ENCODE measurements around the gene SAPCD1. TPM values are rescaled to one million over a fixed set of nuclear protein-coding genes. Genes with fewer than 3 reads are reported as not detected.

The SAPCD1 gene
- total and polyA plus RNA-seq, 4 donors, result 0.59 to 2.6 (median 0.68) TPM; not detected in 1

DNA sequence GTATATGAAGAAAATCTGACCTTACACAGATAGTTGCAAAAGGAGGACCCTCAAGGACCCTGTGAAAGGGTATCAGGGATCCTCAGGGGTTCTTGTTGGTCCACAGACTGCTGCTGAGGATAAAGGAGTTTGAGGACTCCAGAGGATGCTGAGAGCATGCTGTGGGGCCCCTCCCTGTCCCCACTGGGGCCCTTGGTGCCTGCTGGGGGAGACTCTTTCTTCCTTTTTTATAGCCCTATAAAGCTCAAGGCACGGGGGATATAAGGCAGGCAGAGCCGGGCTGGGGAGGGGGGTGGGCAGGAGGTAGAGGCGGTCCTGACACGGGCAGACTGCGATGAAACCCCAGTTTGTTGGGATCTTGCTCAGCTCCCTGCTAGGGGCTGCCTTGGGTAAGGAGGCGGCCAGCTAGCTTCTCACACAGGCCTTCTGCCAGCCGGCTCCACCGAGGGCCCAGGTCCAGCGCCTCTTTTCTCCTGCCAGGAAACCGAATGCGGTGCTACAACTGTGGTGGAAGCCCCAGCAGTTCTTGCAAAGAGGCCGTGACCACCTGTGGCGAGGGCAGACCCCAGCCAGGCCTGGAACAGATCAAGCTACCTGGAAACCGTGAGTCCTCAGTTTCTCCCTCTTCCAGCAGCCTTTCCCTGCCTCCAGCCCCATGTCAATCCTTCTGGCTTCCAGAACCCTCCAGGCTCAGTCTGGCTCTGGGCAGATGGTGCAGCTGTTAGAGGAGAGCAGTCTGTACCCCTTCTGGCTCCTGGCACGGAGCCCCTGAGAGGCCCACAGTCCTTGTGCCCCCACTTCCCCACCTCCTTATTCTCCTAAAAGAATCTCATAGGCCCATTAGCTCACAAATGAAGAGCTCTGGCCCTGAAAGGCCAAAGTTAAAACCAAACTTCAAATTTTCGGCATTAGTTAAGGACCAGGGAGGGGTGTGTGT, 47.2 kb upstream of the SAPCD1 start, which contains the start of gene LY6G6D:
Gene LY6G6D, plus strand, starts transcription at position 327 of the 937 bp plus-strand sequence. Its CDS starts 8 bp downstream, at position 335.
- no peak within 1 kb of the TSS for H3K4me3 ChIP-seq (ENCODE audit: low read depth in 1 of 3, low read length in 3 of 3)
- DNase-seq (ENCODE audit: low spot score), result no peak
- H3K9ac ChIP-seq (ENCODE audit: low read depth in 1 of 2, low read length in 2 of 2), result no peak within 1 kb of the TSS
- no peaks in the 10 kb centered on the region for H3K27me3 ChIP-seq (ENCODE audit: control insufficient read depth in 4 of 4, insufficient read depth in 4 of 4, low read length in 3 of 4)
- 86% methylated on average over 16 of the region's 16 CpGs for WGBS
- no peaks in the 10 kb centered on the region for H3K9me3 ChIP-seq (ENCODE audit: control insufficient read depth in 4 of 4, low read length in 3 of 4)
- H3K36me3 ChIP-seq (ENCODE audit: control insufficient read depth in 4 of 4, insufficient read depth in 3 of 4, low read depth in 1 of 4, low read length in 3 of 4), result no peaks in the 10 kb centered on the region
- no peaks in the 10 kb centered on the region for H3K4me1 ChIP-seq (ENCODE audit: control insufficient read depth in 4 of 4, insufficient read depth in 4 of 4, low read length in 3 of 4)
- no peak within 1 kb of the TSS for H3K27ac ChIP-seq (ENCODE audit: low read depth in 1 of 2, low read length in 2 of 2)
- TF ChIP-seq TAF1 (conservative IDR thresholded peaks at IDR 0.05) (no peak), HNF4G (IDR thresholded peaks at IDR 0.05) (no peak), NR2F2 (IDR thresholded peaks at IDR 0.05) (no peak), GABPA (IDR thresholded peaks at IDR 0.05 in 1 of 2, conservative IDR thresholded peaks at IDR 0.05 in 1 of 2) (no peak), FOXA2 (IDR thresholded peaks at IDR 0.05) (no peak), FOXA1 (IDR thresholded peaks at IDR 0.05) (no peak), EGR1 (IDR thresholded peaks at IDR 0.05; ENCODE audit: low read depth in 2 of 2) (no peak), SP1 (IDR thresholded peaks at IDR 0.05) (no peak), HNF4A (conservative IDR thresholded peaks at IDR 0.05) (no peak), JUND (IDR thresholded peaks at IDR 0.05) (no peak), RAD21 (IDR thresholded peaks at IDR 0.05) (no peak), RXRA (IDR thresholded peaks at IDR 0.05) (no peak)
- TF ChIP-seq, protein P1, sequence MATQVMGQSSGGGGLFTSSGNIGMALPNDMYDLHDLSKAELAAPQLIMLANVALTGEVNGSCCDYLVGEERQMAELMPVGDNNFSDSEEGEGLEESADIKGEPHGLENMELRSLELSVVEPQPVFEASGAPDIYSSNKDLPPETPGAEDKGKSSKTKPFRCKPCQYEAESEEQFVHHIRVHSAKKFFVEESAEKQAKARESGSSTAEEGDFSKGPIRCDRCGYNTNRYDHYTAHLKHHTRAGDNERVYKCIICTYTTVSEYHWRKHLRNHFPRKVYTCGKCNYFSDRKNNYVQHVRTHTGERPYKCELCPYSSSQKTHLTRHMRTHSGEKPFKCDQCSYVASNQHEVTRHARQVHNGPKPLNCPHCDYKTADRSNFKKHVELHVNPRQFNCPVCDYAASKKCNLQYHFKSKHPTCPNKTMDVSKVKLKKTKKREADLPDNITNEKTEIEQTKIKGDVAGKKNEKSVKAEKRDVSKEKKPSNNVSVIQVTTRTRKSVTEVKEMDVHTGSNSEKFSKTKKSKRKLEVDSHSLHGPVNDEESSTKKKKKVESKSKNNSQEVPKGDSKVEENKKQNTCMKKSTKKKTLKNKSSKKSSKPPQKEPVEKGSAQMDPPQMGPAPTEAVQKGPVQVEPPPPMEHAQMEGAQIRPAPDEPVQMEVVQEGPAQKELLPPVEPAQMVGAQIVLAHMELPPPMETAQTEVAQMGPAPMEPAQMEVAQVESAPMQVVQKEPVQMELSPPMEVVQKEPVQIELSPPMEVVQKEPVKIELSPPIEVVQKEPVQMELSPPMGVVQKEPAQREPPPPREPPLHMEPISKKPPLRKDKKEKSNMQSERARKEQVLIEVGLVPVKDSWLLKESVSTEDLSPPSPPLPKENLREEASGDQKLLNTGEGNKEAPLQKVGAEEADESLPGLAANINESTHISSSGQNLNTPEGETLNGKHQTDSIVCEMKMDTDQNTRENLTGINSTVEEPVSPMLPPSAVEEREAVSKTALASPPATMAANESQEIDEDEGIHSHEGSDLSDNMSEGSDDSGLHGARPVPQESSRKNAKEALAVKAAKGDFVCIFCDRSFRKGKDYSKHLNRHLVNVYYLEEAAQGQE (IDR thresholded peaks at IDR 0.05), result no peak
- TF ChIP-seq, protein P2, sequence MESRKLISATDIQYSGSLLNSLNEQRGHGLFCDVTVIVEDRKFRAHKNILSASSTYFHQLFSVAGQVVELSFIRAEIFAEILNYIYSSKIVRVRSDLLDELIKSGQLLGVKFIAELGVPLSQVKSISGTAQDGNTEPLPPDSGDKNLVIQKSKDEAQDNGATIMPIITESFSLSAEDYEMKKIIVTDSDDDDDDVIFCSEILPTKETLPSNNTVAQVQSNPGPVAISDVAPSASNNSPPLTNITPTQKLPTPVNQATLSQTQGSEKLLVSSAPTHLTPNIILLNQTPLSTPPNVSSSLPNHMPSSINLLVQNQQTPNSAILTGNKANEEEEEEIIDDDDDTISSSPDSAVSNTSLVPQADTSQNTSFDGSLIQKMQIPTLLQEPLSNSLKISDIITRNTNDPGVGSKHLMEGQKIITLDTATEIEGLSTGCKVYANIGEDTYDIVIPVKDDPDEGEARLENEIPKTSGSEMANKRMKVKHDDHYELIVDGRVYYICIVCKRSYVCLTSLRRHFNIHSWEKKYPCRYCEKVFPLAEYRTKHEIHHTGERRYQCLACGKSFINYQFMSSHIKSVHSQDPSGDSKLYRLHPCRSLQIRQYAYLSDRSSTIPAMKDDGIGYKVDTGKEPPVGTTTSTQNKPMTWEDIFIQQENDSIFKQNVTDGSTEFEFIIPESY (IDR thresholded peaks at IDR 0.05), result no peak
- TF ChIP-seq, protein P3, sequence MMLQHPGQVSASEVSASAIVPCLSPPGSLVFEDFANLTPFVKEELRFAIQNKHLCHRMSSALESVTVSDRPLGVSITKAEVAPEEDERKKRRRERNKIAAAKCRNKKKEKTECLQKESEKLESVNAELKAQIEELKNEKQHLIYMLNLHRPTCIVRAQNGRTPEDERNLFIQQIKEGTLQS (IDR thresholded peaks at IDR 0.05), result no peak
- TF ChIP-seq, protein P4, sequence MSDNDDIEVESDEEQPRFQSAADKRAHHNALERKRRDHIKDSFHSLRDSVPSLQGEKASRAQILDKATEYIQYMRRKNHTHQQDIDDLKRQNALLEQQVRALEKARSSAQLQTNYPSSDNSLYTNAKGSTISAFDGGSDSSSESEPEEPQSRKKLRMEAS (IDR thresholded peaks at IDR 0.05), result no peak
- TF ChIP-seq, protein P5, sequence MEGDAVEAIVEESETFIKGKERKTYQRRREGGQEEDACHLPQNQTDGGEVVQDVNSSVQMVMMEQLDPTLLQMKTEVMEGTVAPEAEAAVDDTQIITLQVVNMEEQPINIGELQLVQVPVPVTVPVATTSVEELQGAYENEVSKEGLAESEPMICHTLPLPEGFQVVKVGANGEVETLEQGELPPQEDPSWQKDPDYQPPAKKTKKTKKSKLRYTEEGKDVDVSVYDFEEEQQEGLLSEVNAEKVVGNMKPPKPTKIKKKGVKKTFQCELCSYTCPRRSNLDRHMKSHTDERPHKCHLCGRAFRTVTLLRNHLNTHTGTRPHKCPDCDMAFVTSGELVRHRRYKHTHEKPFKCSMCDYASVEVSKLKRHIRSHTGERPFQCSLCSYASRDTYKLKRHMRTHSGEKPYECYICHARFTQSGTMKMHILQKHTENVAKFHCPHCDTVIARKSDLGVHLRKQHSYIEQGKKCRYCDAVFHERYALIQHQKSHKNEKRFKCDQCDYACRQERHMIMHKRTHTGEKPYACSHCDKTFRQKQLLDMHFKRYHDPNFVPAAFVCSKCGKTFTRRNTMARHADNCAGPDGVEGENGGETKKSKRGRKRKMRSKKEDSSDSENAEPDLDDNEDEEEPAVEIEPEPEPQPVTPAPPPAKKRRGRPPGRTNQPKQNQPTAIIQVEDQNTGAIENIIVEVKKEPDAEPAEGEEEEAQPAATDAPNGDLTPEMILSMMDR (IDR thresholded peaks at IDR 0.05; ENCODE audit: low read depth, low read length, missing input control), result no peak
